A549 (cell line): Measurements from ENCODE around the gene EML5. TPM values are rescaled to one million over a fixed set of nuclear protein-coding genes. Genes with fewer than 3 reads are reported as not detected.

Source experiments
- ATAC-seq, 2 experiments: fragments of 200-7000 bp in 1 of 2; fragments of >200 bp in 1 of 2; cut with Nextera tagmentation in 1 of 2; cut with Tn5 transposase in 1 of 2; 3 replicates each; pipeline versions ENCODE4 v1.8.0 to v1.9.1; 2018 to 2020; ENCODE audit warnings: mild to moderate bottlenecking in 1 of 2, moderate library complexity in 1 of 2
- CTCF ChIA-PET: fragments of 300-600 bp; sonication (Branson Sonifier 250); formaldehyde crosslinking; extraction: SDS; loops from one replicate; lab custom pipeline; 2021; ENCODE audit warnings: antibody characterized with exemption, inconsistent platforms; lab: Yijun Ruan, JAX
- POLR2A ChIA-PET: fragments of 350-600 bp; formaldehyde crosslinking; extraction: SDS; loops from one replicate; lab custom pipeline; 2021; ENCODE audit warnings: antibody characterized with exemption, inconsistent platforms; lab: Yijun Ruan, JAX
- DNase-seq, 2 experiments: peaks; one replicate each; pipeline versions ENCODE4 v3.0.0 to v3.0.0-alpha.2; 2011 to 2016; ENCODE audit warnings: low read depth in 1 of 2, low spot score in 1 of 2
- FAIRE-seq: peaks from 2 replicates; lab custom pipeline; 2011; peaks lifted over from hg19 to GRCh38; lab: Jason Lieb, UNC
- H3K27ac ChIP-seq, 2 experiments: fragments of >200 bp; sonication (Bioruptor Twin); formaldehyde crosslinking; 3 replicates each; pipeline ENCODE4 v1.5.1; 2016 to 2017
- H3K4me1 ChIP-seq: fragments of >200 bp; sonication (Bioruptor Twin); formaldehyde crosslinking; 3 replicates; pipeline ENCODE4 v1.6.1; 2016
- H3K4me2 ChIP-seq: fragments of >200 bp; sonication (Bioruptor Twin); formaldehyde crosslinking; 3 replicates; pipeline ENCODE4 v1.6.1; 2016
- H3K4me3 ChIP-seq: fragments of >200 bp; sonication (Bioruptor Twin); formaldehyde crosslinking; 3 replicates; pipeline ENCODE4 v1.5.1; 2016
- H3K9me3 ChIP-seq: fragments of >200 bp; sonication (Bioruptor Twin); formaldehyde crosslinking; 3 replicates; pipeline ENCODE4 v1.6.1; 2016
- EHF ChIP-seq: fragments of 250-450 bp; sonication (Bioruptor Pico); IDR thresholded peaks from 2 replicates; pipeline ENCODE4 v1.5.0; 2020; ENCODE audit warnings: mild to moderate bottlenecking
- EP300 ChIP-seq, 2 experiments: fragments of >200 bp; sonication (Bioruptor Twin); formaldehyde crosslinking; IDR thresholded peaks; 2 replicates in 1 of 2; 3 replicates in 1 of 2; pipeline ENCODE4 v1.6.1; 2016 to 2017
- FOSB ChIP-seq: fragments of 250-450 bp; sonication (Bioruptor Pico); IDR thresholded peaks from 2 replicates; pipeline ENCODE4 v1.5.0; 2020; ENCODE audit warnings: mild to moderate bottlenecking, moderate library complexity
- HOXB13 ChIP-seq: fragments of 250-450 bp; sonication (Bioruptor Pico); IDR thresholded peaks from 2 replicates; pipeline ENCODE4 v1.5.0; 2020; ENCODE audit warnings: low read depth, mild to moderate bottlenecking, moderate library complexity
- HOXB5 ChIP-seq: fragments of 250-450 bp; sonication (Bioruptor Pico); IDR thresholded peaks from 2 replicates; pipeline ENCODE4 v1.5.0; 2020; ENCODE audit warnings: mild to moderate bottlenecking, moderate library complexity
- JUNB ChIP-seq: fragments of >200 bp; sonication (Bioruptor Twin); formaldehyde crosslinking; IDR thresholded peaks from 2 replicates; pipeline ENCODE4 v1.6.1; 2016
- KDM1A ChIP-seq: fragments of 200-600 bp; sonication (generic); IDR thresholded peaks from 2 replicates; pipeline ENCODE4 v1.6.1; 2016; ENCODE audit warnings: low read depth, mild to moderate bottlenecking
- KDM5A ChIP-seq: fragments of 200-600 bp; sonication (generic); IDR thresholded peaks from 2 replicates; pipeline ENCODE4 v1.6.1; 2016; ENCODE audit warnings: antibody characterized with exemption, mild to moderate bottlenecking
- NR3C1 ChIP-seq: fragments of >200 bp; sonication (Bioruptor Twin); formaldehyde crosslinking; IDR thresholded peaks from 3 replicates; pipeline ENCODE4 v1.6.1; 2017
- RAD21 ChIP-seq, 2 experiments: fragments of >200 bp in 1 of 2; sonication (Bioruptor Twin) in 1 of 2; formaldehyde crosslinking in 1 of 2; IDR thresholded peaks in 1 of 2; conservative IDR thresholded peaks in 1 of 2; 2 replicates in 1 of 2; 3 replicates in 1 of 2; pipeline ENCODE4 v1.6.1; 2012 to 2018; ENCODE audit warnings: inconsistent platforms in 1 of 2
- TFCP2L1 ChIP-seq: fragments of 250-450 bp; sonication (Bioruptor Pico); IDR thresholded peaks from 2 replicates; pipeline ENCODE4 v1.5.0; 2021; ENCODE audit warnings: mild to moderate bottlenecking
- WGBS: methylation state at CpG from one replicate; pipeline ENCODE4 v1.1.6; 2017; ENCODE audit errors: missing lambda C conversion rate; 5-methylcytosine and 5-hydroxymethylcytosine counted together
- polyA plus RNA-seq, 4 experiments: library from polyadenylated mRNA; depleted of rRNA in 3 of 4; stranded (reverse); fragments of >200 nt; fragmentation: RNase III in 1 of 4; extraction: RNeasy Plus Mini Kit Qiagen cat#74134 plus additional on column Dnase treatment in 1 of 4; gene quantifications; 2 replicates in 3 of 4; 3 replicates in 1 of 4; pipeline ENCODE4 v1.2.3, GENCODE V29; 2011 to 2017
- TF ChIP-seq, protein P1 (sequence below): fragments of 150-350 bp; IDR thresholded peaks from 2 replicates; pipeline ENCODE4 v1.6.1; 2014; ENCODE audit warnings: low read depth, mild to moderate bottlenecking, low read length
- TF ChIP-seq, protein P2 (sequence below): IDR thresholded peaks from 2 replicates; pipeline ENCODE4 v1.6.1; 2012; ENCODE audit warnings: low read depth, borderline replicate concordance
- TF ChIP-seq, protein P3 (sequence below): fragments of 200-600 bp; sonication (generic); IDR thresholded peaks from 2 replicates; pipeline ENCODE4 v1.6.1; 2016; ENCODE audit warnings: antibody characterized with exemption, mild to moderate bottlenecking, moderate library complexity
- TF ChIP-seq, protein P4 (sequence below): IDR thresholded peaks from 2 replicates; pipeline ENCODE4 v1.6.1; 2012
- TF ChIP-seq, protein P5 (sequence below): fragments of 250-450 bp; sonication (Bioruptor Pico); IDR thresholded peaks from 2 replicates; pipeline ENCODE4 v1.5.0; 2021; ENCODE audit warnings: mild to moderate bottlenecking, moderate library complexity, borderline replicate concordance
- TF ChIP-seq, protein P6 (sequence below): fragments of >200 bp; sonication (Bioruptor Twin); formaldehyde crosslinking; IDR thresholded peaks from 3 replicates; pipeline ENCODE4 v1.6.1; 2016

EML5 gene
- polyA plus RNA-seq, 2 of the 4 experiments (the other 2 are of a cell fraction), result 0.44 to 0.62 TPM

DNA sequence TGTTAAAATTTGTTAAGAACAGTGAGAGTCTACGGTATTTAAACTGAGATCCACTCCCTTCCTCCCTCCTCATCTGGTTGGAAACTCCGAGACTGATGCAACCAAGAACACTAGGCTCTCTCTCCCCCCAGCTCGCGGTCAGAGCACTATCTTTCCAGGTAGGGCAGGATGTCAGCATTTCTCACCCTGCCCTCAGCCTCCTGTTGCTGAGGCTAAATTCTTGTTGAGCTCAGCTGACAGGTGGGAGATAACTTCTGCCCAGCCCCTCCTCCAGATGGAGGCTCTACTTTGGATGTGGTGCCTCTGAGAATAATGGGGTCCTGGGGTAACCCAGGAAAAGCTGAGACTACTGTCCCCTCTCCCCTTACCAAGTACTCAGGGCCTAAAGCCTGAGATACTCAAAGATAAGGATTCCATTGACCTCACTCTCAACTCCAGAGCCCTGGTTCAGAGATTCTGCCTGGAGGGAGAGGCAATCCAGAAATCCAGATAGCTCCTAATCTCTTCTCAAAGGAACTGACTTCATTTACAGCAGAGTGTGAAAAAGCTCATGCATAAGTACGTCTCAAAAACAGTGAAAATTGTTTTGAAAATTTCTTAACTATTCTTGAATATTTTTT lies 110.1 kb downstream of the EML5 start:
- no peak overlapping the region for H3K27ac ChIP-seq
- FAIRE-seq (no peak), DNase-seq (no peak), ATAC-seq (no peak)
- H3K4me3 ChIP-seq, result no peak overlapping the region
- H3K4me2 ChIP-seq, result no peak overlapping the region
- no peaks in the 10 kb centered on the region for H3K9me3 ChIP-seq
- TF ChIP-seq, protein P1, sequence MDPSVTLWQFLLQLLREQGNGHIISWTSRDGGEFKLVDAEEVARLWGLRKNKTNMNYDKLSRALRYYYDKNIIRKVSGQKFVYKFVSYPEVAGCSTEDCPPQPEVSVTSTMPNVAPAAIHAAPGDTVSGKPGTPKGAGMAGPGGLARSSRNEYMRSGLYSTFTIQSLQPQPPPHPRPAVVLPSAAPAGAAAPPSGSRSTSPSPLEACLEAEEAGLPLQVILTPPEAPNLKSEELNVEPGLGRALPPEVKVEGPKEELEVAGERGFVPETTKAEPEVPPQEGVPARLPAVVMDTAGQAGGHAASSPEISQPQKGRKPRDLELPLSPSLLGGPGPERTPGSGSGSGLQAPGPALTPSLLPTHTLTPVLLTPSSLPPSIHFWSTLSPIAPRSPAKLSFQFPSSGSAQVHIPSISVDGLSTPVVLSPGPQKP, result no peak
- no peak for TF ChIP-seq HOXB13 (CRISPR knock-in tag)
- TF ChIP-seq, protein P2, sequence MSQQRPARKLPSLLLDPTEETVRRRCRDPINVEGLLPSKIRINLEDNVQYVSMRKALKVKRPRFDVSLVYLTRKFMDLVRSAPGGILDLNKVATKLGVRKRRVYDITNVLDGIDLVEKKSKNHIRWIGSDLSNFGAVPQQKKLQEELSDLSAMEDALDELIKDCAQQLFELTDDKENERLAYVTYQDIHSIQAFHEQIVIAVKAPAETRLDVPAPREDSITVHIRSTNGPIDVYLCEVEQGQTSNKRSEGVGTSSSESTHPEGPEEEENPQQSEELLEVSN, result no peak
- TF ChIP-seq RAD21 (conservative IDR thresholded peaks at IDR 0.05 in 1 of 2, IDR thresholded peaks at IDR 0.05 in 1 of 2), result no peak
- TF ChIP-seq JUNB, result no peak
- TF ChIP-seq, protein P3, sequence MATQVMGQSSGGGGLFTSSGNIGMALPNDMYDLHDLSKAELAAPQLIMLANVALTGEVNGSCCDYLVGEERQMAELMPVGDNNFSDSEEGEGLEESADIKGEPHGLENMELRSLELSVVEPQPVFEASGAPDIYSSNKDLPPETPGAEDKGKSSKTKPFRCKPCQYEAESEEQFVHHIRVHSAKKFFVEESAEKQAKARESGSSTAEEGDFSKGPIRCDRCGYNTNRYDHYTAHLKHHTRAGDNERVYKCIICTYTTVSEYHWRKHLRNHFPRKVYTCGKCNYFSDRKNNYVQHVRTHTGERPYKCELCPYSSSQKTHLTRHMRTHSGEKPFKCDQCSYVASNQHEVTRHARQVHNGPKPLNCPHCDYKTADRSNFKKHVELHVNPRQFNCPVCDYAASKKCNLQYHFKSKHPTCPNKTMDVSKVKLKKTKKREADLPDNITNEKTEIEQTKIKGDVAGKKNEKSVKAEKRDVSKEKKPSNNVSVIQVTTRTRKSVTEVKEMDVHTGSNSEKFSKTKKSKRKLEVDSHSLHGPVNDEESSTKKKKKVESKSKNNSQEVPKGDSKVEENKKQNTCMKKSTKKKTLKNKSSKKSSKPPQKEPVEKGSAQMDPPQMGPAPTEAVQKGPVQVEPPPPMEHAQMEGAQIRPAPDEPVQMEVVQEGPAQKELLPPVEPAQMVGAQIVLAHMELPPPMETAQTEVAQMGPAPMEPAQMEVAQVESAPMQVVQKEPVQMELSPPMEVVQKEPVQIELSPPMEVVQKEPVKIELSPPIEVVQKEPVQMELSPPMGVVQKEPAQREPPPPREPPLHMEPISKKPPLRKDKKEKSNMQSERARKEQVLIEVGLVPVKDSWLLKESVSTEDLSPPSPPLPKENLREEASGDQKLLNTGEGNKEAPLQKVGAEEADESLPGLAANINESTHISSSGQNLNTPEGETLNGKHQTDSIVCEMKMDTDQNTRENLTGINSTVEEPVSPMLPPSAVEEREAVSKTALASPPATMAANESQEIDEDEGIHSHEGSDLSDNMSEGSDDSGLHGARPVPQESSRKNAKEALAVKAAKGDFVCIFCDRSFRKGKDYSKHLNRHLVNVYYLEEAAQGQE, result no peak
- TF ChIP-seq, protein P4, sequence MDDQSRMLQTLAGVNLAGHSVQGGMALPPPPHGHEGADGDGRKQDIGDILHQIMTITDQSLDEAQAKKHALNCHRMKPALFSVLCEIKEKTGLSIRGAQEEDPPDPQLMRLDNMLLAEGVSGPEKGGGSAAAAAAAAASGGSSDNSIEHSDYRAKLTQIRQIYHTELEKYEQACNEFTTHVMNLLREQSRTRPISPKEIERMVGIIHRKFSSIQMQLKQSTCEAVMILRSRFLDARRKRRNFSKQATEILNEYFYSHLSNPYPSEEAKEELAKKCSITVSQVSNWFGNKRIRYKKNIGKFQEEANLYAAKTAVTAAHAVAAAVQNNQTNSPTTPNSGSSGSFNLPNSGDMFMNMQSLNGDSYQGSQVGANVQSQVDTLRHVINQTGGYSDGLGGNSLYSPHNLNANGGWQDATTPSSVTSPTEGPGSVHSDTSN, result no peak
- no peak for TF ChIP-seq EP300 (IDR thresholded peaks at IDR 0.05)
- no peak for TF ChIP-seq TFCP2L1 (CRISPR knock-in tag)
- no peak for TF ChIP-seq KDM1A
- no peak for TF ChIP-seq KDM5A
- TF ChIP-seq, protein P5, sequence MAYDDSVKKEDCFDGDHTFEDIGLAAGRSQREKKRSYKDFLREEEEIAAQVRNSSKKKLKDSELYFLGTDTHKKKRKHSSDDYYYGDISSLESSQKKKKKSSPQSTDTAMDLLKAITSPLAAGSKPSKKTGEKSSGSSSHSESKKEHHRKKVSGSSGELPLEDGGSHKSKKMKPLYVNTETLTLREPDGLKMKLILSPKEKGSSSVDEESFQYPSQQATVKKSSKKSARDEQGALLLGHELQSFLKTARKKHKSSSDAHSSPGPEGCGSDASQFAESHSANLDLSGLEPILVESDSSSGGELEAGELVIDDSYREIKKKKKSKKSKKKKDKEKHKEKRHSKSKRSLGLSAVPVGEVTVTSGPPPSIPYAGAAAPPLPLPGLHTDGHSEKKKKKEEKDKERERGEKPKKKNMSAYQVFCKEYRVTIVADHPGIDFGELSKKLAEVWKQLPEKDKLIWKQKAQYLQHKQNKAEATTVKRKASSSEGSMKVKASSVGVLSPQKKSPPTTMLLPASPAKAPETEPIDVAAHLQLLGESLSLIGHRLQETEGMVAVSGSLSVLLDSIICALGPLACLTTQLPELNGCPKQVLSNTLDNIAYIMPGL (CRISPR knock-in tag), result no peak
- TF ChIP-seq NR3C1, result no peak
- CTCF ChIA-PET, result interaction anchor here (1.0 to 2.5 kb wide), 3 partner anchors 10 to 15 kb away, joined by 3 to 21 read pairs (median 4); no protein-coding TSS in a partner anchor
- 54% methylated on average over 5 of the region's 5 CpGs for WGBS
- H3K4me1 ChIP-seq, result no peaks in the 10 kb centered on the region
- POLR2A ChIA-PET, result no interaction called here

DNA sequence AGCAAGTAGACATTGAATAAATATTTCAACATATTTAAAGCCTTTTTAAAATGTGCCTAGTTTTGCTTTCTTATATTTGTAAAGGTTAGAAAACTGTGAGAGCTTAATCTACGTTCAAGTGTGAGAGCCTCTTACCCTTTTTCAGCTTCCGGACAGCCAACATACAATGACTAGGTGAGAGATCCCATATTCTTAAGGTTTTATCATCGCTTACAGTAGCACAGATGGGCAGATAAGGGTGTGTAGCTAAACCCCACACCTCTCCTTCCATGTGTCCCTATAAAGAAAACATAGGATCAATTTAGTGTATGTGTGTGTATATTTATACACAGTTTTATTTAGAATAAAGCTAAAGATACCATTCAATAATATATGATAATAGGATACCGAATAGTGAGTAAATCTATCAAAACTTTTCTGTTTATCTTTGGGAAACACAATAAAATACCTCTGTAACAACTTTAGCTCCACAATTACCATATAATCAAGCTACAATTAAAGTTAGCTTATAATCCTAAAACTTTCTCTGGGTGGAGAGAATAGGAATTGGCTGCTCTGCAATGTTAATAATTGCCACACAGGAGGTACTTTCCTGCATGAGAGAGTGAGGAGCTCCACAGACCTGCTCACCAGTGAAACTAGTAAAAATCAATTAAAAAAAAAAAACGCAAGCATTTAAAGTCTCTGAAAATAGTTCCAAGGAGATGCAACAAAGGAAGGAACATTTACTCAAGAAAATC lies 110.8 kb downstream of the EML5 start:
- Histone ChIP-seq H3K4me1 (no peaks in the 10 kb centered on the region), H3K9me3 (no peaks in the 10 kb centered on the region), H3K27ac (no peak overlapping the region), H3K4me2 (no peak overlapping the region), H3K4me3 (no peak overlapping the region)
- no peak for FAIRE-seq
- no peak for DNase-seq
- WGBS, result 71% methylated on average over 5 of the region's 5 CpGs
- POLR2A ChIA-PET, result no interaction called here
- no peak for ATAC-seq
- CTCF ChIA-PET, result interaction anchor here (1.0 to 2.5 kb wide), 3 partner anchors 9 to 15 kb away, joined by 3 to 21 read pairs (median 4); no protein-coding TSS in a partner anchor
- no peak for TF ChIP-seq FOSB
- TF ChIP-seq EHF (CRISPR knock-in tag), result no peak
- TF ChIP-seq, protein P6, sequence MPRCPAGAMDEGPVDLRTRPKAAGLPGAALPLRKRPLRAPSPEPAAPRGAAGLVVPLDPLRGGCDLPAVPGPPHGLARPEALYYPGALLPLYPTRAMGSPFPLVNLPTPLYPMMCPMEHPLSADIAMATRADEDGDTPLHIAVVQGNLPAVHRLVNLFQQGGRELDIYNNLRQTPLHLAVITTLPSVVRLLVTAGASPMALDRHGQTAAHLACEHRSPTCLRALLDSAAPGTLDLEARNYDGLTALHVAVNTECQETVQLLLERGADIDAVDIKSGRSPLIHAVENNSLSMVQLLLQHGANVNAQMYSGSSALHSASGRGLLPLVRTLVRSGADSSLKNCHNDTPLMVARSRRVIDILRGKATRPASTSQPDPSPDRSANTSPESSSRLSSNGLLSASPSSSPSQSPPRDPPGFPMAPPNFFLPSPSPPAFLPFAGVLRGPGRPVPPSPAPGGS, result no peak
- TF ChIP-seq HOXB5 (CRISPR knock-in tag), result no peak
- TF ChIP-seq, protein P3, result no peak
- TF ChIP-seq, protein P5 (CRISPR knock-in tag), result no peak
